GM10248 (cell line): ENCODE data around the gene ADAMTSL5.

Experiments
- CTCF ChIA-PET: fragments of 300-600 bp; sonication (Branson Sonifier 250); formaldehyde crosslinking; extraction: SDS; loops from one replicate; lab custom pipeline; 2021; ENCODE audit warnings: antibody characterized with exemption; lab: Yijun Ruan, JAX
- POLR2A ChIA-PET: fragments of 350-650 bp; sonication (Branson Sonifier 250); formaldehyde crosslinking; extraction: SDS; loops from one replicate; lab custom pipeline; 2020; ENCODE audit warnings: antibody characterized with exemption; lab: Yijun Ruan, JAX
- DNase-seq: peaks from one replicate; pipeline ENCODE4 v3.0.0; 2012; ENCODE audit errors: extremely low spot score
- CTCF ChIP-seq: IDR thresholded peaks from 2 replicates; pipeline ENCODE4 v1.5.1; 2012; ENCODE audit warnings: mild to moderate bottlenecking, low read depth; ENCODE audit errors: extremely low read depth, missing control alignments, control extremely low read depth

Gene ADAMTSL5

GRCh38 chr19:1509602-1510441, 3.0 kb downstream of the ADAMTSL5 start:
- DNase-seq, result no peak
- no peak for TF ChIP-seq CTCF
- ChIA-PET CTCF (no interaction called here), POLR2A (no interaction called here)

- no peak for DNase-seq
- CTCF ChIA-PET, result interaction anchor here (1.0 kb wide), 1 partner anchor 23 kb away, joined by 4 read pairs; no protein-coding TSS in a partner anchor
- POLR2A ChIA-PET, result no interaction called here
- no peak for TF ChIP-seq CTCF
These were observed 4.3 kb downstream of the ADAMTSL5 start for GRCh38 chr19:1508507-1508856.

- ChIA-PET POLR2A (no interaction called here), CTCF (interaction anchor here (1.0 kb wide), 1 partner anchor 22 kb away, joined by 4 read pairs; no protein-coding TSS in a partner anchor)
- DNase-seq, result peak; percentile 93
- TF ChIP-seq CTCF, result no peak
These were observed 4.9 kb downstream of the ADAMTSL5 start for GRCh38 chr19:1507763-1508506.

GRCh38 chr19:1507192-1507660, 5.6 kb downstream of the ADAMTSL5 start:
- TF ChIP-seq CTCF, result no peak
- CTCF ChIA-PET, result no interaction called here
- POLR2A ChIA-PET, result no interaction called here
- DNase-seq, result no peak

GRCh38 chr19:1505991-1506881, 6.6 kb downstream of the ADAMTSL5 start:
- ChIA-PET CTCF (interaction anchor here (1.7 kb wide), 1 partner anchor 61 kb away, joined by 6 read pairs; no protein-coding TSS in a partner anchor), POLR2A (no interaction called here)
- DNase-seq, result no peak
- TF ChIP-seq CTCF, result no peak
